ENCODE measurements around the gene ALDH5A1. TPM values are rescaled to one million over a fixed set of nuclear protein-coding genes. Genes with fewer than 3 reads are reported as not detected.

The ALDH5A1 gene
- total and polyA plus RNA-seq, 2 of the 13 experiments (the other 11 are each of a cell fraction or from before 2014, with no cell fraction given) = 12.8 to 32.5 TPM

DNA sequence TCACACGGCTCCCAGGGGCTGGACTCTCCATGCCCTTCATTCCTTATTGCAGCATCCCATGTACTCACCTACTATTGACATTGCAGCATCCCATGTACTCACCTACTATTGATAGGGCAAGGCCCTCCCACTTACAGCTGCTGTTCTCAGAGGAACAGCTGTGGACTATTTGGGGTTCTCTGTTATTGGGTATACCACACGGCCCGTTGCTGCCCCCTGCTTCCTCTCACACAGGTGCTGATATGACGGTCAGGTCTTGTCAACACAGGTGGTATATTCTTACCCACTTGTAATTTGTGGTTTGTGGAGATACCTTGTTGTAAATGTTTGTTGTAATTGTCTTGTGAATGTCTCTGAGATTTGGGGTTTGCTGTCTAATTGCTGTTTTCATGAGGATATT is 18.8 kb downstream of the ALDH5A1 start:
- in situ Hi-C loops (cut with HindIII; ENCODE audit: extremely low pct_ligation_motif_present, low pct_unique_long_range_greater_than_20kb) (no loop called here), intact Hi-C loops (cut with micrococcal nuclease; ENCODE audit: unreplicated experiment) (no loop called here)
- no peak for TF ChIP-seq ZNF569 (CRISPR knock-in tag; IDR thresholded peaks at IDR 0.05; ENCODE audit: borderline replicate concordance)
- TF ChIP-seq, protein P1, sequence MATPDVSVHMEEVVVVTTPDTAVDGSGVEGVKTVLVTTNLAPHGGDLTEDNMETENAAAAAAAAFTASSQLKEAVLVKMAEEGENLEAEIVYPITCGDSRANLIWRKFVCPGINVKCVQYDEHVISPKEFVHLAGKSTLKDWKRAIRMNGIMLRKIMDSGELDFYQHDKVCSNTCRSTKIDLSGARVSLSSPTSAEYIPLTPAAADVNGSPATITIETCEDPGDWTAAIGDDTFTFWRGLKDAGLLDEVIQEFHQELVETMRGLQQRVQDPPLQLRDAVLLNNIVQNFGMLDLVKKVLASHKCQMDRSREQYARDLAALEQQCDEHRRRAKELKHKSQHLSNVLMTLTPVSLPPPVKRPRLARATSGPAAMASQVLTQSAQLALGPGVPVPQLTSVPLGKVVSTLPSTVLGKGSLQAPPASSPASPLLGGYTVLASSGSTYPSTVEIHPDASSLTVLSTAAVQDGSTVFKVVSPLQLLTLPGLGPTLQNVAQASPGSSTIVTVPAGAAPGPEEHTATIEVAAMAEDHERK (CRISPR knock-in tag; IDR thresholded peaks at IDR 0.05; ENCODE audit: low read depth) = no peak
- no peak for TF ChIP-seq ZBTB38 (CRISPR knock-in tag; IDR thresholded peaks at IDR 0.05)
- TF ChIP-seq, protein P2, sequence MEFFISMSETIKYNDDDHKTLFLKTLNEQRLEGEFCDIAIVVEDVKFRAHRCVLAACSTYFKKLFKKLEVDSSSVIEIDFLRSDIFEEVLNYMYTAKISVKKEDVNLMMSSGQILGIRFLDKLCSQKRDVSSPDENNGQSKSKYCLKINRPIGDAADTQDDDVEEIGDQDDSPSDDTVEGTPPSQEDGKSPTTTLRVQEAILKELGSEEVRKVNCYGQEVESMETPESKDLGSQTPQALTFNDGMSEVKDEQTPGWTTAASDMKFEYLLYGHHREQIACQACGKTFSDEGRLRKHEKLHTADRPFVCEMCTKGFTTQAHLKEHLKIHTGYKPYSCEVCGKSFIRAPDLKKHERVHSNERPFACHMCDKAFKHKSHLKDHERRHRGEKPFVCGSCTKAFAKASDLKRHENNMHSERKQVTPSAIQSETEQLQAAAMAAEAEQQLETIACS (CRISPR knock-in tag; IDR thresholded peaks at IDR 0.05) = no peak
- no peak for TF ChIP-seq ISX (CRISPR knock-in tag; conservative IDR thresholded peaks at IDR 0.05)
- TF ChIP-seq ISL2 (CRISPR knock-in tag; IDR thresholded peaks at IDR 0.05) = no peak
- TF ChIP-seq ZNF431 (CRISPR knock-in tag; IDR thresholded peaks at IDR 0.05; ENCODE audit: borderline replicate concordance, low read depth) = no peak
- no peak for TF ChIP-seq JUND (CRISPR knock-in tag; IDR thresholded peaks at IDR 0.05)
- no peak for TF ChIP-seq ZFY (CRISPR knock-in tag; IDR thresholded peaks at IDR 0.05)
- TF ChIP-seq GABPB1 (CRISPR knock-in tag; IDR thresholded peaks at IDR 0.05) = no peak
- ATAC-seq = no peak
- Histone ChIP-seq H3K36me3 (replicated peaks in 1 of 2; ENCODE audit: control insufficient read depth in 1 of 2, insufficient read depth in 2 of 2, low read length in 2 of 2) (peaks cover 9 to 46% of the 10 kb centered on the region in 2 experiments), H3K27ac (ENCODE audit: extremely low read length, insufficient read depth, low read length) (no peak overlapping the region), H3K9ac (ENCODE audit: insufficient read depth, low read depth, low read length) (no peak overlapping the region), H2AFZ (ENCODE audit: low read length) (no peak overlapping the region), H3K4me2 (ENCODE audit: low read depth, low read length) (no peak overlapping the region), H3K4me1 (ENCODE audit: insufficient read depth, low read length) (peaks cover 8% of the 10 kb centered on the region; the same call in 1 of the 2 replicates), H3K9me3 (ENCODE audit: low read length) (no peaks in the 10 kb centered on the region), H3K79me2 (ENCODE audit: insufficient read depth, low read length) (no peaks in the 10 kb centered on the region), H4K20me1 (ENCODE audit: insufficient read depth, low read length) (no peaks in the 10 kb centered on the region), H3K4me3 (replicated peaks in 1 of 3; ENCODE audit: insufficient read depth in 1 of 3, low read depth in 2 of 3, low read length in 3 of 3) (no peak overlapping the region), H3K27me3 (ENCODE audit: control insufficient read depth in 1 of 2, insufficient read depth in 2 of 2, low read length in 2 of 2) (no peaks in the 10 kb centered on the region)
- POLR2A ChIA-PET = no interaction called here
- DNase-seq (ENCODE audit: low spot score) = no peak
- WGBS (ENCODE audit: low lambda C conversion rate) = 95% methylated on average over 4 of the region's 4 CpGs
- BruUV-seq (replicated peaks) = no TSS peak
- CTCF ChIA-PET (ENCODE audit: low intra/inter-chr PET ratio, low total read pairs) = no interaction called here
- FAIRE-seq = no peak

Data from HepG2 (cell line).